HG03135 (cell line): ENCODE measurements around the gene ANKS1B.

Source experiments
- ATAC-seq: cut with Tn5 transposase; IDR thresholded peaks from one replicate; pipeline ENCODE4 v1.9.1; 2021; ENCODE audit warnings: mild to moderate bottlenecking, moderate library complexity; ENCODE audit not compliant: unreplicated experiment

ANKS1B gene

DNA sequence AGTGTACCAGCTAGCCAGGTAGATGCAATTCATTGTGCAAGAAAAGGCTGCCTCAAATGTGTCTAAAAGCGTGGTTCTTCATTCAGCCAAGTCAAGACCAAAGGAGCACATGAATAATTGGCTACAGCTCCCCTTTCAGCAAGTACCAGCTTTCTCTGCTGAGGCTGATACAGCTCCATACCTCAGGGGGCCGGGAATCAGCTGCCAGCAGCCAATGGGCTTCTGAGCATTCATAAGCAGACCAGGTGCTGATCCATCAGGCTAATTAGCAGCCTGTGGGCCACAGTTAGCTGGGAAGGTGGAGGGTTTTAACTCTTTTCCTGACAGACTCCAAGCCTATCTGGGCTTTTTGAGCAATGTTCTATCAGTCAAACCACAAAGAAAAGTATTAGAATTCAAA is 1075.0 kb downstream of the ANKS1B start:
- ATAC-seq: no peak

DNA sequence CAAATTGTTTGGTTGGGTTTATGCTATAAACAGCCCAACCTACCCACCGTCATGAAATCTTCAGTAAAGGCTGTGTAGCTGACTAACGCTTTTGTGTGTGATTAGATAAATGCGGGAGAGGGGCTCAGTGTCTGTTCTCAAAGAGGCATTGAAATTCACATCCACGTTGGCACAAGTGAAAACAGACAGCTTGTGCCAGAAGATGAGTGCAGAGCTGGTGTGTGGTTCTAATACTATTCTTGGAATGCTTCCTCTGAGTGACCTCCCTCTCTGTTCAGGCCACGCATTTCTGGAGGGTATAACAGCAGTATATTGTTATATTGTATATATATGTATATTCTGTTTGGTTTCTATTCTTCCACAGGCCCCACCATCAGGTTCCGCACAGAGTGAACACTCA is 1075.9 kb downstream of the ANKS1B start:
- ATAC-seq: no peak

DNA sequence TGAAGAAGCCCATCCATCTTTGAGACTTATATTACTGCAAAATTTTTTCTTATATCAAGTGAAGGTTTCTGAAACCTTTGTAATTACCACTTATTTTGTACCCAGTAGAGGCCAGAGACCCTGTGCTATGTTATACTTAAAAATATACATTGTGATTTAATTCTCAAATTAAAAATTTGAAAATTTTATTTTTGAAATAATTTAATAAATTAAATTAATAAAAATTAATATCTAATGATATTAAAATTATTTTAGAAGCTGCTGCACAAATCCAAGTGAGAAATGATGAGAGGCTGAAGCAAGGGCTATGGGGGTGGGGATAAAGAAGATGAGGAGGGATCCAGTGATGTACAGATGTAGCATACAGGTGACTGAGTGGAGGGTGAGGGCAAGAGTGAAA is 1080.9 kb downstream of the ANKS1B start:
- ATAC-seq: no peak

DNA sequence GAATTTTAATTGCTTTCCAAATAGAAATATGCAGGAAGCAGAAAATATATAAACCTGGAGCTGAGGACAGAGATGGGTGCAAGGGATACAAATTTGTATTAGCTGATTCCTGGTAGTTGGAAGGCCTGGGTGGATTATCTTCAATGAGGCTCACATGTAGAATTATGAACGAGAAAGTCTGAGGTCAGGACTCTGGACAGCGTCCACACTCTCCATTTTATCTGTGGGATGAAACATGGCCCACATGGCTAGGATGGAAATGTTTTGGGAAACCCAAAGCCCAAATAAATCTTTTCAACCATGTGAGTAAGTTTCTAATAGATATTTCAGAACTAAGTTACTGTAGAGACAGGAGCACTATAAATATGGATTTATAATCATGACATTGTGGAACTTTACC is 1083.5 kb downstream of the ANKS1B start:
- no peak for ATAC-seq

DNA sequence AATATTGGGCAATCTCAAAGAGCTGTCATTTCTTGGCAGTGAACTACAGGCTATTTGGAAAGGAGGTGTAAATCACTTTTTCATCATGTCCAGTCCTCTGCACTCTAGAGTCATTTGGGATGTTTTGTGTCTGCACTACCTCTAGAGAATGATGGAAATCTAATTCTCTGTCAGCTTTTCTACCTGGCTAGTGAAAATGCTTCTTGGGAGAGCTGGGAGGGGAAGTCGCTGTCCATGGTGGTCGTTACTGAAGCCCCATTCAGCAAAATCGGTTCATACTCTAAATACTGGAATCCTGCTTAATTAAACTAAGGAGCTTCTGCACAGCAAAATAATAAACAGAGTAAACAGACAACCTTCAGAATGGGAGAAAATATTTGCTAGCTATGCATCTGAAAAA is 1087.8 kb downstream of the ANKS1B start:
- no peak for ATAC-seq

DNA sequence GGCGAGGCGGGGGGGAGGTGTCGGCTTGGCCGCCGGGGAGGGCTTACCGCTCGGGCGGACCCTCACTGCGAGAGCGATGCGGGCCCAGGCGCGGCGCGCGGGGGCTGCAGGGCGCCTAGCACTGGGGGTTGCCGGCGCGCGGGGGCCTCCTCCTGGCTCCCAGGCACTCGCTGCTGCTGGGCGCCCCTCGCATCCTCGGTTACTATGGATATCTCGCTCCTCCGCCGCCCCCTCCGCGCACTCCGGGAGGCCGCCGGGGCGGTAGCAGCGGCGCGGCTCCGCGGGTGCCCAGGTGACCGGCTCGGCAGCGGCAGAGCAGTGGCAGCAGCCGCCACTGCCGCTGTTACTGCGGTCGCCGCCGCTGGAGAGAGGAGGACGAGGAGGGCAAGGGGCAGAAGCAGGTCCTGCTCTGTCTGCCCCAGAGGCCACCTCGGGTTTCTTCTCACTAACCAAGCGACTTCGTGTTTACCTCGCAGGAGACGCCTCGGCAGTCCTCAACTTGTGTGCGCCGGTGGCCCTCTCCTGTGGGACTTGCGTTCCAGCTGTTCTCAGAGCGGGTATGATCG is 1089.6 kb downstream of the ANKS1B start:
- ATAC-seq: no peak

DNA sequence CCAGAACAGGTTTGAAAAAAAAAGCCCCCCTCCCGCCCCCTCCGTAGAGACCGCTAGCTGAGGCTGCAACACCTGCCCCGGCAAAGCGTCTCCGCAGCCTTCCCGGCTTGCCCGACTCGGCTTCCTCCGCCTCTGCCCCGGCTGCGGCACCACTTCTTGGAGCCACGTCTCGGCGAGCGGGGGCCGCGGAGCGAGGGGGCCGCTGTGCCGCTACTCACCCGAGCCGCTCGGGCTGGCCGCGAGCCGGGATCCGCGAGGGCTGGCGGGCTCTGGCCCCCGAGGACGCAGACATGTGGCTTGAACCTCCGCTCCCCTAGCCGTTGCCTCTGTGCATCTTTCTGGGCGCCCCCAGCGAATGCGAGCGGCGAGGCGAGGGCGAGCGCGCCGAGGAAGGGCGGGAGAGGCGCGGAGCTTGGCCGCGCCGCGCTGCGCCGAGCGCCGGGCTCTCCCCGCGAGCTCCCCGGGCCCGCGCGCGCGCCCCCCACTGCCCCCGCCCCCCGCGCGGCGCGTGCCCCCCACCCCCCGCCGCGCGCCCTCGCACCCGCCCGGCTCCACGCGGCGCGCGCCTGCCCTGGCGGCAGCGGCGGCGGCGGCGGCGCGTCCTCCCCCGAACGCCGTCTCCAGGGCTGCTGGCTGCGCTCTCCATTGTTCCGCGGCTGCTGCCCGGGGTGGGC is 1090.2 kb downstream of the ANKS1B start:
- no peak for ATAC-seq

DNA sequence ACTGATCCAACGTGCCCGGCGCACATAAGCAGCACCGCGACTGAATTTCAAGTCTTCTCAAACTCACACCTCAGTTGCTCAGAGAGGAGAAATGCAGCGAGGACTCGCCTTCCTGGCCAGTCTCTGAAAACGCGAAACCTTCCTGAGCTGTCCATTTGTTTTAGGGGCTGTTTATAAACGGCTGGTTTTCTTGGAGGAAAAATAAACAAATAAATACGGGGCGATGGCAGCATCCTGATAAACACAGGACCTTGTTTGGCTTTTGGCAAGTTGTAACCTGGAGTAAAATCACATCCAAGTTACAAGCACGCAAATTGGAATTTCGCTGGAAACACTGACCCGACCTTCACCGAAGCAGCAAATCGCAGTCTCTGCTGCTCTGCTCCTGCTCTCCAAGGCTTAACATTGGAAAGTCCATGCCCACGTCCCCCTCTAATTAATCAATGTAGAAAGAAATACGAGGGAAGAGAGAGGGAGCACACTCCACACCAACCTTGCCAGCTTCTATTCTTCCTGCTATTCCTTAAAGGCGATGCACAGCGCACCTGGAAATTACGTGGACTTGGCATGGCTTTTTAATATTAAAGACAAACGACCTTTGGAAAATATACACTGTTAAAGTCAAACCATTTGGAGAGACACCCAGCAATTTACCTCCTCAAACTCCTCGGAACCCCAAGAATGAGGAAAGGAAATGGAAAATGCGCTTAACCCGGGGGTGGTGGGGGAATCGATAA is 1090.9 kb downstream of the ANKS1B start:
- no peak for ATAC-seq

DNA sequence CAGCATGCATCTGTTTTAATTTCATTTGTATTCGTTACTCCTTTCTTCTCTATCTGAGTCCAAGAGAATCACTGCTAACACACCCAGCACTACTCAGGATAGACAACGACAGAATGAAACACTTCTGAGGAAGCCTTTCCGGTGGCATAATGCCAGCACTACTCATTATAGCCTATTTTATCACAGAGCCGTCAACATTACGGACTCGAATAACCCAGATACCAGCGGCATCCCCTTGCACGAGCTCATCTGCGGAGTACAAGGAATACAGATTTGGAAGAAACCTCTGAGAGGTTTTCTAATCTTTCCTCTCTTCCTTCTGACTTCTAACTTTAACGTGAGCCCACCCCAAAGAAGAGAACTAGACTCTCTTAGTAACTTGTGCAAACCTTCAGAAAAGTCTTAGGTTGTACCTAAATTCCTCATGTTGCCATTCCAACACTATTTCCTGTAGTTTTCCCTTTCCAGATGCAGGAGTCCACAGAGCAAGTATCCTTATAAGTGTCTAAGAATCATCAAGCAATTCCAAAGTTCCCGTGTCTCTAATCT is 1091.5 kb downstream of the ANKS1B start:
- ATAC-seq: no peak

DNA sequence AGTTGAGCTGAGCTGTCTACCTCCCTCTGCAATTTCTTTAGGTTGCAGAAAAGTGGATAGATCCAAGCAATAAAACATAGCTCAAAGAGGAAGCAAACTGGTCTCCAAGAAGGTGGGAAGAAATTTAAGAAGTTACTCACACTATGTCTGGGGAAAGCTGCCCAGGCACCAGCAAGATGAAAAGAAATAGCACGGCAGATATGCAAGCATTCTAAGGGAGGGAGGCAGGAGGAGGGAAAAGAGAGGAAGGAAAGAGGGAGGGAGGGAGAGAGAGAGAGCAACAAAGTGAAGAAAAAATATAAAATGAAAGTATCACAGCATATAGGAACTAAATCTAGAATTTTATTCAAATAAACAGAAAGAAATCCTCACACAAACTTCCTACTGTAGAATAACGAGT is 1099.0 kb downstream of the ANKS1B start:
- no peak for ATAC-seq

DNA sequence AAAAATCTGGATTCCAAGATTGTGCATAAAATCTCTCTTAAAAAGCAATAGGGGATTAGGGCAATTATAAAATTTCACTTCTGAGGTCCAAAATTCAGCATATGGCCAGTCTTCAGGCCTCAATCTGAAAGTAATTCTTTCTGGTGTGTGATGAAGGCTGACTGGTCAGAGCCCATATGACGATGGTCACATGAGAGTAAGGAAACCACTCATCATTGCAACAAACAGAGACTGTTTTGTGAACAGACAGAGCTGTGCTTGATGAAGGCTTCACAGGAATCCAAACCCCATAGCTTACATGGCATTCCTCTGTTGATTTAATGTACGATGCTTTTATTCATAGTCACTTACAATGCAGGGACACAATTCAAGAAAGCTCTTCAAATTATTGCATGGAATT is 1101.5 kb downstream of the ANKS1B start:
- ATAC-seq: no peak

DNA sequence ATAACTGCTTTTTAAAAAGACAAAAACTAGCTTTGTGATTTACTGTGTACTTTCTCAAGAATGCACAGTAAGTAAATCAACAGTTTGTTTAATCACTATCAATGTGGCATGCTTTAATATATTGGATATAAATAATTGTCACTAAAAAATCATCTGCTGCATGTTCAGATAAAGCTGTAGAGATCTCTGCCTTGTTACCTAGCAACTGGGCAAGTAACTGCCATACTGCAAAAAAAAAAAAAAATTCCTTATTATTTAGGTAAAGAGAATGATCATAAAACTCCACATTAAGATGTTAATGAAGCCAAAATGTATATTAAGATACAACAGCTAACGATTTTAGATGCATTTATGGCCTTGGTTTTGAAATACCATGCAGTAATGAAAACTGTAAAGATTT is 1102.2 kb downstream of the ANKS1B start:
- ATAC-seq: no peak

DNA sequence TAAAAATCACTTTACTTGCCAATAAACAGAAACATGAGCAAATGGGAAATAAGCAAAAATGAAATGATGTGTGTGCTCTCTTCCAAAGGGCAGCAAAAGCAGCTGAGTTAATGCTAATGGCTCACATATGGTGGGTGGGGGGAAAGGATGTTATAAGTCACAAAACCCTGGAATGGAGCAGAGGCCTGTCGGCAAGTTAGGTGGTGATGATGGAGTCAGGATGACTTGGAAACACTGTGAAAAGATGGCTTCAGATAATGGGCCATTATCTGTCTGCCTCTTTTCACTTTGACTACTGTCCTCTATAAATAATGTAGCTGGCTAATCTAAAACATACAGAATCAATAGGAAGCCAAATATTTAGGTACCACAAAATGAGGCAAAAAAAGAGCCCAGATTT is 1111.0 kb downstream of the ANKS1B start:
- no peak for ATAC-seq

DNA sequence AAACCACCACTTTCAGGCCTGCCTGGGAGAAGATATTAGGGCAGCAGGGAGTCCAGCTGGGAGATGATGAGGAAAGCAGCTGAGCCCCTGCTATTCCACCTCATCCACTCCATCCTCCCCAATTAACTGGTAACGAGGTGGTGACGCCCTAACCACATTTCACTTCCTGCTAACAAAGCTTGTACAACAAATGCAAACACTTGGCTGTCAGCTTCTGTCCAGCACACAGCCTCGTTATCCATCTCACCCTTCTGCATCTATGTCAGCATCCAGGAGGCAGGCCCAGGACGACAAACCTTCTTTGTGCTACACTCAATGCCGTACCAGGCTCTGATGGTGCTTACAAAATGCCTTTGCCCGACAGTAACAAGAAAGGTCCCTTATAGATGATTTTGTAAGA is 1114.2 kb downstream of the ANKS1B start:
- ATAC-seq: no peak

DNA sequence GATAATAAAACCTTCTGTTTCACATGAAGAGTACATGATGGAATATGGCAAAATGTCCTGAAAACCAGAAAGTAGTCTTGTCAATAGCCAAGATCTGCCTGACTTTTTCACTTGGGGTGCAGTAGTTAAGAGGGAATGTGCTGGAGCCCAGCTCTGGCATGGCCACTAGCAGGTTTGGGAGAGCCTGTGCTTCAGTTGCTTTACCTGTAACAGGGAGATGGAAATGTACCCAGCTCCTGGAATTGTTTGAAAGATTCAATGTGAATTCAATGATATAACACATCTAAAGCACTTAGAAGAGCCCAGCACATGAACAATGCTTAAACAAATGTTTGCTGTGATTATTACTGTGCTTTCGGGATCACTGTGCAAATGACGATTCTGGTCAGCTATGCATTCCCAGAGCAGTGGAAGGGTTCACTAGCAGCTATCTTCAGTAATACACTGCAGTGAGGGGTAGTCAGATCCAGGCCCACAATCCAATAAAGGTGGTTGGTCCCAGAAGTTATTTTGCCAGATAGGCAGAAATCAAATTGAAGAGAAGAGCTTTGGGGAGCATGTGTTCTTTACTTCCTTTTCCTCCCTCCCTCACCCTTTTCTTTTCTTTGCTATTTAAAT is 1114.7 kb downstream of the ANKS1B start:
- no peak for ATAC-seq

DNA sequence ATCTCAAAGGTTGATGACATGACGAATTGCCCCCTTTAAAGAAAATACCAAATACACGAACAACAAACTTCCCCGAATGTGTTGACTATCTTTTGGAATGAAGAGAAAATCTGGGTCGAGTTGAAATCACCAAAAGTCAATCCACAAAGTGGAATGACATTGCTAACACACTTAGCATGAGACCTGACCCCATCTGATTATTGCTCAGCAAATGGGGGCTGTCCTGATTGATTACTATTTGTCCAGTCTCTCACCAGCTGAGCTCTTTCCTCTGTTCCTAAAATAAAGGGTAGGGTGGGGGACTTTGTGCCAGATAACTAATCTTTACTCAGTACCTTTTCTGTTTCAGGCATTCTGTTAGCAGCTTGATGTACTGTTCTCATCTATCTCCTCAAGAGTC is 1116.2 kb downstream of the ANKS1B start:
- ATAC-seq: no peak

DNA sequence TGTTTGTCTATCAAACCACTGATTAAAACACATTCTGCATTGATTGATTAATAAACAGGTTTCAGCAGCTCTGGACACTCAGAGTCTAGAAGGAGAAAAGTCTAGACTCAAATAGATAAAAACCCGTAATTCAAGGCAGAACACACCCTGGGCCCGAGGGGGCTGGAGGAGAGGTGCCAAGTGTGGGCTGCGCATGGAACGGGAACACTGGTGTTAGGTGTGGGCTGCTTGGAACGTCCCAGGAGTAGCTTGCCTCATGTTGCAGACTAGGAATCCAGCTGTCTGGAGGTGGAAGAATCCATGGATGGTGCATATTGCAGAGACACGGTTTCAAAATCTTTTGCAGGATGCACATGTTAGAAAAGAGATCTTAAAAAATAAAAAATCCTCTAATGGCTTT is 1116.7 kb downstream of the ANKS1B start:
- no peak for ATAC-seq

DNA sequence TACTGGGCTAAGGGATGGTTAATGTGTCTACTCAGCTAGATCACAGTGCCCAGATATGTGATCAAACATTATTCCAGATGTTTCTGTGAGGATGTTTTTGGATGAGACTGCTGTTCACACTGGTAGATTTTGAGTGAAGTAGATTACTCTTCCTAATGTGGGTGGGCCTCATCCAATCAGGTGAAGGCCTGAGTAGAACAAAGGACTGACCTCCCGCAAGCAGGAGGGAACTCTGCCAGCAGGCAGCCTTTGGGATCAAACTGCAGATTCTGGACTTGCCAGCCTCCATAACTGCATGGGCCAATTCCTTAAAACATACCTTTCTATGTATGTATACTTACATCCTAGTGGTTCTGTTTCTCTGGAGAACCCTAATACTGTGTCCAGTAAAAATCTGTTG is 1120.4 kb downstream of the ANKS1B start:
- no peak for ATAC-seq

DNA sequence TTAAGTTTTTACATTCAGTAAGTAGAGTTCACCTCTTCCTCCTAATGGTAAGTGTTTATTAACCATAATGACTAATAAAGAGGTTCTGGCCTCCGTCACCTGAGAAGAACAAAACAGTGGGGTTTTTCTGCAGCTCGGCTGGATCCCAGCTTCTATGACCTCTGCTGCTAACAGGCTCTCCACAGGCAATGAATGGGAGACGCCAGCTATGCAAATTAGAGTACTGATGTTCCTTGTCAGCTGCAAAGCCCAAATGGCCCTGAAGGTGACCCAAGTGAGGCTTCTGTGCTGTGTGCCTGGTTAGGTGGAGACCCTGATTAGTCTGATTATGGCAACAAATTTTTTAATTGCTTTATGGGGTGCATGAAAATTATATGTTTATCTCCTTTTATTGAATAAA is 1121.6 kb downstream of the ANKS1B start:
- no peak for ATAC-seq

DNA sequence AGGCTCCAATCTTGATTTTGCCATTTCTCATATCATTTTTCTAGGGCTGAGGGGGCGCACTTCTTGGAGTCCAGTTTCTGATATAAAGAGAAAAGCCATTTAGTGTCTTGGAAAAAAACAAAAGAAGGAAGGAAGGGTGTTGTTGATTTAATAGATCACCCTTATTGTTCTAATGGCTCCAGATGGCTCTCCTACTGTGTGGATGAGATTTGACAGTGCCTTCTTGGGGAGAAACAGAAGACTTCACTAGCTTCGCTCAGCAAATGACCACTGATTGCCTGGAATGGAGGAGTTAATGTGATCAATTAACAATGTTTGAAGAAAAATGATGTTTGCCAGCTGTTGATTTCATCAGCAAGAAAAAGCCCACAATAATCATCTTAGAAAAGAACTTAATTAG is 1123.5 kb downstream of the ANKS1B start:
- no peak for ATAC-seq

DNA sequence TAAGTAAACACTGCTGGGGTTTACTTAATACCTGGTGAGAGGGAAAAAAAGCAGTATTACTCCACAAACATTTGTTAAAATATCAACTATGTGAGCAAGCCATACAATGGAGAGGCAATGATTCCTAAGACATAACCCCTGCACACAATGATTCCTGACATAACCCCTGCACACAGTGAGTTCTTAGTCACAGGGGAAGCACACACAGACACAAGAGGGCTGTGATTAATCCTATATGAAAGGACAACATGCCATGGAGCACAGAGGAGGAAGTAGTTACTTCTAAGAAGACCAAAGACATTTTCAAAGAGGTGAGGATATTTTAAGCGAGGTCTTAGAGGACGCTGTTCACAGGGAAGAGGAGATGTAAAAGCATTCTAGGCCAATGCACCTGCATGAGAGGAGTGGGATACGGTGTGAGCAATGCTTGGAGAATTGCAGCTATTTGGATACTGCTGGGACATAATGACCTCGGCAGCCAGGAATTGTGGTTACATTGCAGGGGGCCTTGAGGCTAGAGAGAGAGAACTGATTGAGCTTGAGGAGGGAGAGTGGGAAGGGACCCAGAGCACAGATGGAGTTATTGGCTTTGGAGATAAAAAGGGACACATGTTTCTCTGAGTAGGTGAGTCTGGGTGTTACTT is 1127.7 kb downstream of the ANKS1B start:
- no peak for ATAC-seq
